GM06990 (cell line): ENCODE measurements around the gene AGFG1.

Experiments
- DNase-seq: peaks from one replicate; pipeline ENCODE4 v3.0.0-alpha.2; 2011; ENCODE audit not compliant: insufficient read length; ENCODE audit errors: extremely low read depth
- H3K27me3 ChIP-seq: replicated peaks from 2 replicates; pipeline ENCODE4 v1.6.0; 2011; ENCODE audit warnings: low read length; ENCODE audit not compliant: control insufficient read depth, insufficient read depth
- H3K36me3 ChIP-seq: 2 replicates; pipeline ENCODE4 v1.5.1; 2011; ENCODE audit warnings: low read length; ENCODE audit not compliant: control insufficient read depth, insufficient read depth
- H3K4me3 ChIP-seq: replicated peaks from 2 replicates; pipeline ENCODE4 v1.5.1; 2011; ENCODE audit warnings: low read depth, mild to moderate bottlenecking, control low read depth, low read length
- TF ChIP-seq, protein P1 (sequence below): IDR thresholded peaks from 2 replicates; pipeline ENCODE4 v1.5.1; 2011; ENCODE audit warnings: low read length, control low read depth, mild to moderate bottlenecking, inconsistent platforms; ENCODE audit not compliant: insufficient read depth, poor library complexity, severe bottlenecking

AGFG1 gene

DNA sequence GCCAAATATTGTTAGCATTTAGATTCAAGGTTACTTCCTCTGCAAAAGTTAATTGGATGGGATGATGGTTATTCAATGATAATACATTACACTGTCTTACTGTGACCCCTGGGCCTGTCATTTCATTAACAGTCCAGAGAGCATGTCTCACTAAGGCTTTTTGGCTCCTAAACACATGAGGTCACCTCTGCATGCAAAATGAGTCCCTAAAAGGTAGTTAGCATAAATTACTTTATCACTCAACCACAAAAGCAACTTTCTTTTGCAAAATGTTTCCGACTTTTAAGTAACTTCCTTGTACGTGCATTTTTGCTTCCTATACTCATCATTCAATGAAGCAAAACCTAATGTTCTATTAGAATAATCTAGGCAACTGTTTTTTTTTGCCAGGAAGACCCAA lies 16.8 kb upstream of the AGFG1 start:
- TF ChIP-seq, protein P1, sequence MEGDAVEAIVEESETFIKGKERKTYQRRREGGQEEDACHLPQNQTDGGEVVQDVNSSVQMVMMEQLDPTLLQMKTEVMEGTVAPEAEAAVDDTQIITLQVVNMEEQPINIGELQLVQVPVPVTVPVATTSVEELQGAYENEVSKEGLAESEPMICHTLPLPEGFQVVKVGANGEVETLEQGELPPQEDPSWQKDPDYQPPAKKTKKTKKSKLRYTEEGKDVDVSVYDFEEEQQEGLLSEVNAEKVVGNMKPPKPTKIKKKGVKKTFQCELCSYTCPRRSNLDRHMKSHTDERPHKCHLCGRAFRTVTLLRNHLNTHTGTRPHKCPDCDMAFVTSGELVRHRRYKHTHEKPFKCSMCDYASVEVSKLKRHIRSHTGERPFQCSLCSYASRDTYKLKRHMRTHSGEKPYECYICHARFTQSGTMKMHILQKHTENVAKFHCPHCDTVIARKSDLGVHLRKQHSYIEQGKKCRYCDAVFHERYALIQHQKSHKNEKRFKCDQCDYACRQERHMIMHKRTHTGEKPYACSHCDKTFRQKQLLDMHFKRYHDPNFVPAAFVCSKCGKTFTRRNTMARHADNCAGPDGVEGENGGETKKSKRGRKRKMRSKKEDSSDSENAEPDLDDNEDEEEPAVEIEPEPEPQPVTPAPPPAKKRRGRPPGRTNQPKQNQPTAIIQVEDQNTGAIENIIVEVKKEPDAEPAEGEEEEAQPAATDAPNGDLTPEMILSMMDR, result no peak
- Histone ChIP-seq H3K36me3 (no peaks in the 10 kb centered on the region), H3K4me3 (no peak overlapping the region), H3K27me3 (no peaks in the 10 kb centered on the region)
- no peak for DNase-seq

DNA sequence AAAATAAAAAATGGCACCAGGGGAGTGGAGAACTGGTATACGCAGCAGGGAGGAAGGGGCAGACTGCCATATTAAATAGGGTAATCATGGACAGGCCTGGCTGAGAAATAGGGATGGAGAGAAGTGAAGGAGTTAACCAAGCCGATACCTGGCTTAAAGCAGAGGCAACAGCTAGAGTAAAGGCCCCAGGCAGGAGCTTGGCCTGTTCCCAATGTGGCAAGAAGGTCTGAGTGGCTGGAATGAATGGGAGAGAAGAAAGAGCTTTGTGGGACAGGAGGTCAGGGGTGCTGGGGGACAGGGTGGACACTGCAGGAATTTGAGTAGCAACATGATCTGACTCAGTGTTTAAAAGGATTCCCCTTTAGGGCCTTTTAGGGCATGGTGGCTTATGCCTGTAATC lies 15.9 kb upstream of the AGFG1 start:
- H3K4me3 ChIP-seq, result no peak overlapping the region
- no peaks in the 10 kb centered on the region for H3K27me3 ChIP-seq
- DNase-seq, result no peak
- H3K36me3 ChIP-seq, result no peaks in the 10 kb centered on the region
- TF ChIP-seq, protein P1, result no peak

DNA sequence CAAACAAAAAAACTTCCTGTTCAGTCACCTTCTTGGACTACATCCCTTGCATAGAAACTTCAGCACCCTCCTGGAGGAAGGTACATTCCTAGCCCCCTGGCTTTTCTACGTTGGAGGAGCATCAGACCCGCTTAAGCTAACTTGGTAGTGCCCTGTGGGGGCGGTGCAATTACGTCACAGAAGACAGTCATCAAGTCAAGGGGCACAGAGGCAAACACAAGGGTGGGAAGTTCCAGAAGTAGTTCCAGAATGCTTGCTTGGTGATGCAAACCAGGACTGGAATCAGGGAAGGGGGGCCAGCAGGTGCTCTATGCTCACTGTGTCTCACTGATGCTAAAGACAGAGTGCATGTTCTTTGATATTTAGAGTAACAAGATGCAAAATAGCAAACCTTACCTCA lies 15.2 kb upstream of the AGFG1 start:
- TF ChIP-seq, protein P1, result no peak
- Histone ChIP-seq H3K36me3 (no peaks in the 10 kb centered on the region), H3K4me3 (no peak overlapping the region), H3K27me3 (no peaks in the 10 kb centered on the region)
- DNase-seq, result no peak

DNA sequence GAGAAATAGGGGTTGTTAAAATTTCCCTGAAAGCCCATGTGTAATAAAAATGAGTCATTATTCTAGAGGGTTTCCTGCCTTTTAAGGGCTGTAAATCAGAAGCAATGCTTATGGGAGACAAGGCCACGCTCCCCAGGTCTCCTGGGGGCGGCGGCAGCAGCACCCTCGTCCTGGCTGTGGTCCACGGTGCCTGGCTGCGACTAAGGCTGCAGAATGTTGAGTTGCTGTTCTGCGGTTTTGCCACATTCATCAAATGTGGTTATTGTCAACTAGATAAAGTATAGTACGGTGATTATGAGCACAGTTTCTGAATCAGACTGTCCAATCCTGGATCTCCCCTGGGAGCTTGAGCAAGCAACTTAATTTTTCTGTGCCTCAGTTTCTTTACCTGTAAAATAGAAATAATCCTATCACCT lies 11.9 kb upstream of the AGFG1 start:
- H3K27me3 ChIP-seq, result no peaks in the 10 kb centered on the region
- TF ChIP-seq, protein P1, result no peak
- H3K4me3 ChIP-seq, result no peak overlapping the region
- DNase-seq, result peak; percentile 87
- H3K36me3 ChIP-seq, result no peaks in the 10 kb centered on the region

DNA sequence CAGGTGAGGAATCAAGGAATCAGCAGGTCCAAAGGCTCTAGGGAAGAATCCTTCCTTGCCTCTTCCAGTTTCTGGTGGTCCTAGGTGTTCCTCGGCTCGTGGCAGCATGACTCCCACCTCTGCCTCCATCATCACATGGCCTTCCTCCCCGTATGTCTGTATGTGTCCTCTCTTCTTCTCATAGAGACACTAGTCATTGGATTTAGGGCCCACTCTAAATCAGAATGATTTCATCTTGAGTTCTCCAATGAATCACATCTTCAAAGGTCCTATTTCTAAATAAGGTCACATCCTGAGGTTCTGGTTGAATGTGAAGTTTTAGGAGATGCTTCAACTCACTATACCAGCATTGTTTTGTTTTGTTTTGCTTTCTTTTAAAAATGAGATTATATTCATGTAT lies 11.1 kb upstream of the AGFG1 start:
- DNase-seq, result no peak
- Histone ChIP-seq H3K36me3 (no peaks in the 10 kb centered on the region), H3K4me3 (no peak overlapping the region), H3K27me3 (no peaks in the 10 kb centered on the region)
- TF ChIP-seq, protein P1, result no peak

DNA sequence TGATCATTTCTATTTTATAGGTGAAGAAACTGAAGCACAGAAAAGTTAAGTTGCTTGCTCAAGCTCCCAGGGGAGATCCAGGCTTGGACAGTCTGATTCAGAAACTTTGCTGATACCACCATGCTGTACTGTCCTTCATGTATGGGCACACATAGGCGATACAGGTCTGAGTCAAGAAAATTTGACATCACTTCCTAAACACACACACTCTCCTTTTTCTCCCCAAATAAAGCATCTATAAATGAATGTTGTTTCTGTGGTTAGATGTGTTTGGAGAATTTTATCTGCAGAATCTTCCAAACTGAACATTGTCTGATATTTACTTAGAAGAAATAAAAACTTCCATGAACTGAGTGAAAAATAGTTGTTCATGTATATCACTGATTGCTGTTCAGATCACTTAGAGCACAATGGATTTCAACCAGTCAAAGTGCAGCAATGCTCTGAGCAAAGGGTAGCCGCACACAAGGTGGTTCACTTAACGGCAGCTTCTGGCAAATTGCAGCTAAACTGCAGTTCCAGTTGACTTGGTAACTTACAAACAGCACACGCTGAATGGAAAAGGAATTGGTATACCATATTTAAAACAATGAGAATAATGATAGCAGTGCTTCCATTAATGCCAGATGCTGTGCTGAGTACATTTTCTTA lies 10.0 kb upstream of the AGFG1 start:
- TF ChIP-seq, protein P1, result no peak
- Histone ChIP-seq H3K27me3 (no peaks in the 10 kb centered on the region), H3K36me3 (no peaks in the 10 kb centered on the region), H3K4me3 (peak overlapping the region; percentile 34)
- no peak for DNase-seq
